NCI-H2029 (cell line): ENCODE data around the gene LENEP.

Experiments
- DNase-seq: peaks from one replicate; lab custom pipeline; 2025; lab: John Stamatoyannopoulos, UW

LENEP gene

DNA sequence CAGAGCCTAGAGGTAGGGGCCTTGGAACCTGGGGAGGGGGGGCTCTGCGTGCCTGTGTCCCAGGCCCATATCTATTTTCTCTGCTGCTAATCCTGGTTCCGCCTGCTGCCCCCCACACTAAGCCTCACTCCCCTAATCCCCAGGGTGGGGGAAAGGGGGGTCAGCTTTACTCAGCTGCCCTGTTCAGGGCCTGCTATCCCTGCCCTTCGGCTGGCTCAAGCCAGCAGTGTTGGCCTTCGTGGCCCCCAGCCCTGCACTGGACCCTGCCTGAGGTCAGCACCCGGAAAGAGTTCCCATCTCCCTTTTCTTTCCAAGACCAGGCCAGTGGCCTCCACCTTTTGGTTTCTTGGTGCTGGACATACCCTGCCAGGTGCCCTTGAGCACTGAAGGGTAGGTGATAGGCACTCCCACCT, 17.6 kb downstream of the LENEP start:
- DNase-seq: no peak

GRCh38 chr1:155011437-155012025, 18.1 kb downstream of the LENEP start:
- no peak for DNase-seq

DNA sequence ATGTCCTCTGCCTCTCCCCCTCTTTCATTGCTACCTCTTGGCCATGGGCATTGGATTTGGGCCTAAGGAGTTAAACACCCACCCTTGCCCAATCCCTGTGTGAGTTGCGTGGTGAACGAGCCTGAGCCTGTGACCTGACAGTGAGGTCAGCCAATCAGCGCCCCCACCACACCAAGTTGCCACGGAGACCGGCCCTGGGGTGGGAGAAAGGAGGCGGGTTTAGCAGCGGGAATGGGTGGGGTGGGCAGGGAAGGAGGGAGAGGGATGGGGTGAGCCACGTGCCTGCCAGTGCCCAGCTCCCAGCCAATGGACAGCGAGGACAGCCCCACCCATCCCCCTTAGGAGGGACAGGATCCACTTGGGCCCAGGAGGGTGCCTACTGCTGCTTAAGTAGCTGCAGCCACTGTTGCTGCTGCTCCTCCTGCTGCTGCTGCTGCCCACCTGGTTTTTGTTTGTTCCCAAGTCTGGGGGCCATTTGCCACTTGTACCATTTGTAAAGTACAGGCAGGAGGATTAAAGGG, 18.7 kb downstream of the LENEP start:
- no peak for DNase-seq

- no peak for DNase-seq
These were observed 19.6 kb downstream of the LENEP start for GRCh38 chr1:155012776-155013602.

- DNase-seq: no peak
These were observed 20.2 kb downstream of the LENEP start for GRCh38 chr1:155013632-155014031.

GRCh38 chr1:155014709-155015508, 21.5 kb downstream of the LENEP start:
- no peak for DNase-seq

- no peak for DNase-seq
These were observed 22.3 kb downstream of the LENEP start for GRCh38 chr1:155015527-155016230.

DNA sequence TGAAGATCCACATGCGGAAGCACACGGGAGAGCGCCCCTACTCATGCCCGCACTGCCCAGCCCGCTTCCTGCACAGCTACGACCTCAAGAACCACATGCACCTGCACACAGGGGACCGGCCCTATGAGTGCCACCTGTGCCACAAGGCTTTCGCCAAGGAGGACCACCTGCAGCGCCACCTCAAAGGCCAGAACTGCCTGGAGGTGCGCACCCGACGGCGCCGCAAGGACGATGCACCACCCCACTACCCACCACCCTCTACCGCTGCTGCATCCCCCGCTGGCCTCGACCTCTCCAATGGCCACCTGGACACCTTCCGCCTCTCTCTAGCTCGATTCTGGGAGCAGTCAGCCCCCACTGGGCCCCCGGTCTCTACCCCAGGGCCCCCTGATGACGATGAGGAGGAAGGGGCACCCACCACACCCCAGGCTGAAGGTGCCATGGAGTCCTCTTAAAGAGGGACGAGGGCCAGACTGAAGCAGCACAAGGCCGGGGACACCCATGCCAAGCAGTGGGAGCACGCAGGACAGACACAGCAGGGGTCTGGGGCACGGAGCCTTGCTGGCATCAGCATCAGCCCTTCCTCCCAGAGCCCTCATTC, 22.9 kb downstream of the LENEP start:
- no peak for DNase-seq

GRCh38 chr1:155017041-155017945, 23.9 kb downstream of the LENEP start:
- peak; percentile 71 for DNase-seq

DNA sequence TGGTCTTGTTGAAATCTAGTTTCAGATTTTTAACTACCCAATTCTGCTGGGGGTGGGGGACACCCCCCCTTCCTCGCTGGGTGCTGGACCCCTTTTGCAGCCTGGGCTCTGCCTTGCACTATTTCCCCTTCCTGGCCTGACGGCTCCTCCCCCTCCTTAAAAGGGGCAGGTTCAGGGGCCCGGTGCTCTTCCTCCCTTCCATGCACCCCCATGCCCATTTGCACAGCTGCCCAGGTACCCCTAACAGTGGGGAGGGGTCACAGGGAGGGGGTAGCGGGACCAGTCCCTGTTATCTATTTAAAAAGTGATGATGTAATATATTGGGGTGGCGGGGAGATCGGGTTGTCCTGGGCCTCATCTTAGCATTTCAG, 24.5 kb downstream of the LENEP start:
- no peak for DNase-seq

- DNase-seq: no peak
These were observed 25.4 kb downstream of the LENEP start for GRCh38 chr1:155018617-155019348.

DNA sequence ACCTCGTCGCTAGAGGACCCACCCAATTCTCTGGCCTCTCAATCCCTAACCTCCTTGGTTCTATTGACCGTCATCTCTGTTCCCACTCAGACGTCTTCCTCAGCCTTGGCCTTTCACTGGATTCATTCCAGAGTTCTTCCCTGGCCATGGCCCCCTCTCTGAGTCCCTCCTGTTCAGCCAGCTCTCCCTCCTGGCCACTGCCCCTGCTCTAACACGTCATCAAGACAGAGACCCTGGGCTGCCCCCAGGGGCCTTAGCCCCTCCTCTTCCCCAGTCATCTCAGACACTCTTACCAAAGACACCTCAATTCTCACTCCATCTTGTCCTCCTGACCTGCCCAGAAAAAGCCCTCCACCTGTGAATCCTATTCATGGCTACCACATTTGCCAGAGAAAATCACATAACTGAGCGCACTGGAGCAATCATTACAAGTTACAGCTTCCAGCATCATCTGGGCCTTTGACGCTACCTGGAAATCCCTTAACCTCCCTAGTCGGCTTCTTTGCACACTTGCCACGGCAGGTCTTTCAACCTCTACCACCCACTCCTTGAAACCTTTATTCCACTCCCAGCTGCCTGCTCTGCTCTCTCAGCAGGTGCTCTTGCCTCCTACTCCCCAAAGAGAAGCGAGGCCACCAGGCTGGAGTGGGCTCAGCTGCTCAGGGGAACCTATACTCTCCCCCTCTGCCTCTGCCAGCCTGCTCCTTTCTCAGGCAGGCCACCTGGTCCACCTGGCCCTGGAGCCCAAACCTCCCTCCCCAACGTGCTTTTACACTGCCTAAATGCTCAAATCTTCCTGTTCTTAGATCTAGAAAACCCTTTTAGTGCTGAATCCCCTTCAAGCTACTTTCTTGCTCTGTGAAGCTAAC, 26.2 kb downstream of the LENEP start:
- DNase-seq: no peak

DNA sequence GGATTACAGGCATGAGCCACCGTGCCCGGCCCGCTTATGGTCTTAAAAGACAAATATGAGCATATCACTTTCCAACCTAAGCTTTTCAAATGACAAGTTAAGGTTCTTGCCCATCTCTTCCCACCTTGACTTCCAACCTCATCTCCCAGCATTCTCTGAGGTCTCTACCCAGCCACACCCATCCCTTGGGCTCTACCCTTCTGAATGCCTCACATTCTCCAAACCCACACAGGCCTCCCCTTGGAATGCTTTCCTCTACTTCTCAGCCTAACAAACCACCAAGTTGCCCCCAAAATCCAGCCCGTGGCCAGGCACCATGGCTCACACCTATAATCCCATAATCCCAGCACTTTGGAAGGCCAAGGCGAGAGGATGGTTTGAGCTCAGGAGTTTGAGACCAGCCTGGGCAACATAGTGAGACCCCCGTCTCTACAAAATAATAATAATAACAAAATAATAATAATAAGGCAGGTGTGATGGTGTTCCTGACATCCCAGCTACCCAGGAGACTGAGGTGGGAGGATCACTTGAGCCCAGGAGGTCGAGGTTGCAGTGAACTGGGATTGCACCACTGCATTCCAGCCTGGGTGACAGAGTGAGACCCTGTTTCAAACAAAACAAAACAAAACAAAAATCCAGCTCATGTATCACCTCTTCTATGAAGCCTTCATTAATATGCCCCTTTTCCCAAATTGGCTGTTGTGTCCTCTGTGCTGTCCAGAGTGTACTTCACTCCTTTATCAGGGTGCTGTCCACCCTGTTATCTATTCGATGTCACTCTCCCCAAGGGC, 28.9 kb downstream of the LENEP start:
- DNase-seq: no peak

- DNase-seq: peak; percentile 74
These were observed 29.5 kb downstream of the LENEP start for GRCh38 chr1:155022927-155023236.

GRCh38 chr1:155023627-155024026, 30.2 kb downstream of the LENEP start:
- DNase-seq: no peak

DNA sequence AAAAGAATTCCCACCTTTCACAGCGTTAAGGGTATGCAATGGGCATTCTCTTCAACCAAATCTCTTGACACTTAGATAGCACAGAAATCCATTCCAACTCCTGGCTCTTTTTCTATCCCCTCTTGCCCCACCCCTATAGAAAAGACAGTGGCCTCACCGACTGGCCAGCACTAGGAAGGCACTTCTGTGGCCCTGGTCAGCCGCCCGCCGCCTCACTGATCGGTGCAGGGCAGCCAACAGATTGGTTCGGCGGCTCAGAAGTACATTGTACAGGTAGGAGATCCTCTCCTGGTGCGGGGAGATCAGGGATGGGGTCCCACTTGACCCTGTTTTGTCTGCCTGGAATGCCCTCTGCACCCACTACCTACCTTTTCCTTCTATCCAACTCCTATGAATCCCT, 30.9 kb downstream of the LENEP start:
- no peak for DNase-seq

GRCh38 chr1:155026154-155026553, 32.8 kb downstream of the LENEP start:
- no peak for DNase-seq

DNA sequence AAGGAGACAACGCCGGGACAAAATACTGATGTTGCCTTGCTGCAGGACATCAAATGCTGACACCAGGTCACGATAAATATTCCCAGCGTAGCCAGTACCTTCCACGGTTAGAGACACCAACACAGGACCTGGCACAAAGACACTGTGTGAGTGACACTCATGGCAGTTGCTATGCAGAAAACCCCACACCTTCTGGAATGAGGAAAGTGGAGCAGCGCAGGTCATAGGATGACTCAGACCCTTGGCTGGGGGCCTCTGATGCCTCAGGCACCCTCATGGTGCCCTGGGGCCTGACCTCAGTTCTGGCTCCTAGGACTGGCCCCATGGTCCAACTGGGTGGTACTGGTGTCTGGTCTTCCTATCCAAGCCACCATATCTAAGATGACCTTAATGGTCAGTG, 33.2 kb downstream of the LENEP start:
- no peak for DNase-seq
